Sigmoid colon (tissue), 7 donors: ENCODE measurements around the gene RBM23. TPM values are rescaled to one million over a fixed set of nuclear protein-coding genes. Genes with fewer than 3 reads are reported as not detected.
A peak's percentile ranks its signal among the peaks of the same experiment; 100 is the strongest.

Experiments
- DNase-seq: peaks from one replicate; pipeline ENCODE4 v3.0.0-alpha.2; 2019
- H3K27ac ChIP-seq, 4 donors: fragments of 200-600 bp; sonication (generic); one replicate each; pipeline ENCODE4 v1.5.1; 2016 to 2019; ENCODE audit warnings: mild to moderate bottlenecking in 1 of 4
- H3K27me3 ChIP-seq, 3 donors: fragments of 200-600 bp; sonication (generic); one replicate each; pipeline ENCODE4 v1.5.1; 2019; ENCODE audit warnings: mild to moderate bottlenecking in 1 of 3
- H3K36me3 ChIP-seq, 4 donors: fragments of 200-600 bp; sonication (generic); one replicate each; pipeline ENCODE4 v1.5.1; 2016 to 2019
- H3K4me1 ChIP-seq, 4 donors: fragments of 200-600 bp; sonication (generic); one replicate each; pipeline ENCODE4 v1.5.1; 2017 to 2019
- H3K4me3 ChIP-seq, 4 donors: fragments of 200-600 bp; sonication (generic); one replicate each; pipeline ENCODE4 v1.5.1; 2017 to 2019; ENCODE audit warnings: mild to moderate bottlenecking in 2 of 4, moderate library complexity in 1 of 4
- H3K9me3 ChIP-seq, 4 donors: fragments of 200-600 bp in 3 of 4; sonication (generic) in 3 of 4; one replicate each; pipeline versions ENCODE4 v1.5.1 to v1.6.1; 2013 to 2019
- EP300 ChIP-seq, 4 donors: sonication (generic); formaldehyde crosslinking; IDR thresholded peaks; one replicate each; pipeline ENCODE4 v1.6.1; 2017; ENCODE audit warnings: antibody characterized with exemption in 4 of 4
- POLR2A ChIP-seq, 2 donors: fragments of 450-650 bp; IDR thresholded peaks; one replicate each; pipeline ENCODE4 v1.6.1; 2016; ENCODE audit warnings: antibody characterized with exemption in 2 of 2, mild to moderate bottlenecking in 2 of 2, moderate library complexity in 2 of 2
- POLR2AphosphoS5 ChIP-seq, 4 donors: sonication (generic); formaldehyde crosslinking; IDR thresholded peaks; one replicate each; pipeline ENCODE4 v1.6.1; 2017; ENCODE audit warnings: antibody characterized with exemption in 4 of 4
- WGBS, 2 donors: extraction: QIAGEN DNeasy Blood & Tissue Kit; methylation state at CpG; one replicate each; pipeline ENCODE4 v1.1.7; 2013; 5-methylcytosine and 5-hydroxymethylcytosine counted together
- intact Hi-C: fragments of 100-400 bp; cut with DNase I; formaldehyde crosslinking; loops from one replicate; pipeline ENCODE4 v1.15.1; 2023
- polyA plus RNA-seq, 3 donors: library from polyadenylated mRNA; stranded (reverse); fragments of 200-250 nt; gene quantifications; one replicate each; pipeline ENCODE4 v1.2.3, GENCODE V29; 2013
- total RNA-seq, 4 donors: library from RNA; depleted of rRNA; stranded (reverse); fragments of >200 nt; gene quantifications; one replicate each; pipeline ENCODE4 v1.1.0, GENCODE V29; 2016
- TF ChIP-seq, protein P1 (sequence below), 4 experiments: fragments of 450-650 bp in 3 of 4; fragments of 200-600 bp in 1 of 4; IDR thresholded peaks; one replicate each; pipeline ENCODE4 v1.5.1; 2016 to 2019; ENCODE audit warnings: antibody characterized with exemption in 4 of 4, mild to moderate bottlenecking in 3 of 4, moderate library complexity in 2 of 4
- donor health status: healthy with polysubstance abuse.
- donor health status: Bipolar disorder and iron deficiency.
- donor health status: healthy.

RBM23 gene
- total and polyA plus RNA-seq, 7 donors = 31.8 to 5,076 (median 356) TPM

- H3K9me3 ChIP-seq = no peaks in the 10 kb centered on the region
- TF ChIP-seq EP300 (IDR thresholded peaks at IDR 0.05) (peak in 2 of 4 donors; percentile 42 to 70), POLR2A (IDR thresholded peaks at IDR 0.05) (no peak), POLR2AphosphoS5 (IDR thresholded peaks at IDR 0.05) (peak; percentile 60 to 83 (median 75))
- TF ChIP-seq, protein P1, sequence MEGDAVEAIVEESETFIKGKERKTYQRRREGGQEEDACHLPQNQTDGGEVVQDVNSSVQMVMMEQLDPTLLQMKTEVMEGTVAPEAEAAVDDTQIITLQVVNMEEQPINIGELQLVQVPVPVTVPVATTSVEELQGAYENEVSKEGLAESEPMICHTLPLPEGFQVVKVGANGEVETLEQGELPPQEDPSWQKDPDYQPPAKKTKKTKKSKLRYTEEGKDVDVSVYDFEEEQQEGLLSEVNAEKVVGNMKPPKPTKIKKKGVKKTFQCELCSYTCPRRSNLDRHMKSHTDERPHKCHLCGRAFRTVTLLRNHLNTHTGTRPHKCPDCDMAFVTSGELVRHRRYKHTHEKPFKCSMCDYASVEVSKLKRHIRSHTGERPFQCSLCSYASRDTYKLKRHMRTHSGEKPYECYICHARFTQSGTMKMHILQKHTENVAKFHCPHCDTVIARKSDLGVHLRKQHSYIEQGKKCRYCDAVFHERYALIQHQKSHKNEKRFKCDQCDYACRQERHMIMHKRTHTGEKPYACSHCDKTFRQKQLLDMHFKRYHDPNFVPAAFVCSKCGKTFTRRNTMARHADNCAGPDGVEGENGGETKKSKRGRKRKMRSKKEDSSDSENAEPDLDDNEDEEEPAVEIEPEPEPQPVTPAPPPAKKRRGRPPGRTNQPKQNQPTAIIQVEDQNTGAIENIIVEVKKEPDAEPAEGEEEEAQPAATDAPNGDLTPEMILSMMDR (IDR thresholded peaks at IDR 0.05) = no peak
- H3K27me3 ChIP-seq = no peaks in the 10 kb centered on the region
- H3K27ac ChIP-seq = peak overlapping the region; percentile 86 to 98 (median 89)
- WGBS, 2 donors = 71 to 84% methylated on average over 9 of the region's 9 CpGs
- DNase-seq = peak; percentile 98
- no peak overlapping the region for H3K4me3 ChIP-seq
- intact Hi-C loops = loop anchor here (1.0 to 5.0 kb wide), 2 partner anchors 14 to 84 kb away; partner anchors contain the start of gene OXA1L
- peaks cover 9 to 11% (median 10%) of the 10 kb centered on the region in 4 donors for H3K36me3 ChIP-seq
- H3K4me1 ChIP-seq = peaks cover 0 to 73% (median 66%) of the 10 kb centered on the region in 4 donors
Measured at GRCh38 chr14:22850944-22851764, 67.8 kb downstream of the RBM23 start.

- 79 to 80% methylated on average over 19 of the region's 19 CpGs for WGBS, 2 donors
- peaks cover 0 to 91% (median 81%) of the 10 kb centered on the region in 4 donors for H3K4me1 ChIP-seq
- intact Hi-C loops = loop anchor here (10.0 kb wide), 1 partner anchor 1585 kb away; no protein-coding TSS in a partner anchor
- peak overlapping the region; percentile 86 to 98 (median 89) for H3K27ac ChIP-seq
- DNase-seq = peak; percentile 92
- H3K36me3 ChIP-seq = peaks cover 28 to 30% (median 29%) of the 10 kb centered on the region in 4 donors
- H3K9me3 ChIP-seq = no peaks in the 10 kb centered on the region
- TF ChIP-seq POLR2AphosphoS5 (IDR thresholded peaks at IDR 0.05) = peak; percentile 12 to 53 (median 24)
- TF ChIP-seq EP300 (IDR thresholded peaks at IDR 0.05) = no peak
- TF ChIP-seq, protein P1 (IDR thresholded peaks at IDR 0.05) = no peak
- no peak for TF ChIP-seq POLR2A (IDR thresholded peaks at IDR 0.05)
- H3K4me3 ChIP-seq = peak overlapping the region in 1 of 4 donors; percentile 19
- no peaks in the 10 kb centered on the region for H3K27me3 ChIP-seq
Measured at GRCh38 chr14:22849212-22849819, 69.6 kb downstream of the RBM23 start.

DNA sequence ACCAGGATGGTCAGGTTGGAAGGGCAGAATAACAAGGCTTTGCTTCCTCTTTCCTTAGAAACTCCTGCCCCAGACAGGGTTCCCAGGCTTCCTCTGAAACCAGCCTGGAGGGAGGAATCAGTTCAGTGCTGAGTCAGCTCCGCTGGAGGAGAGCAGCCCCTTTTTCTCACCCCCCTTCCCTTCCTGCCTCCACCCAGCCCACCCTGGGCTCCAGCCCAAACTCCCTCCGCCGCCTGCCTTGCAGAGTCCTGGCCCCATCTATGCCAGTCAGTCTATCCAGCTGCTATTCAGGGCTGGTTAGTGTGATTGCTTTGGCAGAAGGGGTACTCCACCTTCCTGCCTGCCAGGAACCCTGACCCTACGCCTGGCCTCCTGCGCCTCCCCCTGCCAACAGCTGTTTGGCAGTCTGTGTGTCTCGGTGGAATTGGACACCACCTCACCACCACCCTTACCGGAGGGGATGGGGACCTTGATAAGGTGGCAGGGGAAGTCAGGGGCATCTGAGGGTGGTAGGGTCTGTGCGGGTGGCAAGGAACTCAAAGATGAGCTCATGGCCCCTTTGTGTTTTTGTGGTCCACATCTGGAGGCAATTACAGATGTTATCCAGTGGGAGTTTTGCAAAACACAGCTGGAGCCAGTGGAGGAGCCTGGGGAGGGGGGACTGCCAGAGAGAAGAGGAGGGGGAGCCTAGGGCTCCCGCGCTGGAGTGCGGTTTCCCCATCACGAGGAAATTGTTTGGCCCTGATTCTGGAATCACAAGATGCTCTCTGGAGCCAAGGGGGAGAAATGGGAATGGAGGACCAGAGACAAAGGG, 70.4 kb downstream of the RBM23 start:
- DNase-seq = peak; percentile 95
- Histone ChIP-seq H3K9me3 (no peaks in the 10 kb centered on the region), H3K27ac (peak overlapping the region; percentile 86 to 98 (median 89)), H3K36me3 (peaks cover 35 to 37% (median 36%) of the 10 kb centered on the region in 4 donors), H3K4me3 (peak overlapping the region in 2 of 4 donors; percentile 8 to 19), H3K27me3 (no peaks in the 10 kb centered on the region), H3K4me1 (peaks cover 0 to 91% (median 84%) of the 10 kb centered on the region in 4 donors)
- intact Hi-C loops = loop anchor here (10.0 kb wide), 1 partner anchor 1586 kb away; no protein-coding TSS in a partner anchor
- WGBS, 2 donors = 44 to 66% methylated on average over 12 of the region's 12 CpGs
- TF ChIP-seq, protein P1 (IDR thresholded peaks at IDR 0.05) = no peak
- TF ChIP-seq EP300 (IDR thresholded peaks at IDR 0.05) (peak; percentile 68 to 91 (median 86)), POLR2AphosphoS5 (IDR thresholded peaks at IDR 0.05) (peak; percentile 54 to 88 (median 64)), POLR2A (IDR thresholded peaks at IDR 0.05) (no peak)

- Histone ChIP-seq H3K27me3 (no peaks in the 10 kb centered on the region), H3K4me3 (peak overlapping the region in 1 of 4 donors; percentile 11), H3K4me1 (peaks cover 0 to 92% (median 83%) of the 10 kb centered on the region in 4 donors), H3K9me3 (no peaks in the 10 kb centered on the region), H3K36me3 (peaks cover 43 to 45% (median 44%) of the 10 kb centered on the region in 4 donors), H3K27ac (peak overlapping the region; percentile 86 to 98 (median 89))
- 62 to 65% methylated on average over 14 of the region's 14 CpGs for WGBS, 2 donors
- intact Hi-C loops = loop anchor here (10.0 kb wide), 1 partner anchor 1587 kb away; no protein-coding TSS in a partner anchor
- TF ChIP-seq EP300 (IDR thresholded peaks at IDR 0.05) (peak in 1 of 4 donors; percentile 47), POLR2AphosphoS5 (IDR thresholded peaks at IDR 0.05) (peak in 1 of 4 donors; percentile 37), POLR2A (IDR thresholded peaks at IDR 0.05) (no peak)
- TF ChIP-seq, protein P1 (IDR thresholded peaks at IDR 0.05) = no peak
- DNase-seq = peak; percentile 73
Measured at GRCh38 chr14:22847661-22848341, 71.1 kb downstream of the RBM23 start.
